Choroid plexus epithelial cell (primary cell): ENCODE data around the gene SLC39A6.
"Not testable (repeated sequence)": the region's sequence is repeated elsewhere in the genome, so short reads cannot be mapped to it uniquely, and the experiment has no call there.

ENCODE experiments used
- DNase-seq: peaks from one replicate; pipeline ENCODE4 v3.0.0-alpha.2; 2010; ENCODE audit warnings: low read depth
- H3K4me3 ChIP-seq: 2 replicates; pipeline ENCODE4 v1.5.1; 2011; ENCODE audit warnings: low read depth, mild to moderate bottlenecking, control low read depth, low read length, moderate library complexity
- TF ChIP-seq, protein P1 (sequence below): conservative IDR thresholded peaks from 2 replicates; pipeline ENCODE4 v1.5.1; 2011; ENCODE audit warnings: low read depth, mild to moderate bottlenecking, control low read depth, inconsistent platforms, low read length, moderate library complexity

SLC39A6 gene

DNA sequence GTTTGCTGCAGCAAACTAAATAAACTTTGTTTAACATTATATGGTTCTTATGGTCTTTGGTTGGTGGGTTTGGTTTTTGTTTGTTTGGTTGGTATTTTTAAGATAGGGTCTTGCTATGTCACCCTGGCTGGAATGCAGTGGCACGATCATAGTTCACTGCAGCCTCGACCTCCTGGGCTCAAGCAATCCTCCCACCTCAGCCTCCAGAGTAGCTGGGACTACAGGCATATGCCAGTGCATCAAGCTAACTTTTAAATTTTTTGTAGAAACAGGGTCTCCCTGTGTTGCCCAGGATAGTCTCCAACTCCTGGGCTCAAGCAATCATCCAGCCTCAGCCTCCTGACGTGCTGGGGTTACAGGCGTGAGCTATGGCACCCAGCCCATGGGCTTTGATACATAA, 54.7 kb downstream of the SLC39A6 start:
- TF ChIP-seq, protein P1, sequence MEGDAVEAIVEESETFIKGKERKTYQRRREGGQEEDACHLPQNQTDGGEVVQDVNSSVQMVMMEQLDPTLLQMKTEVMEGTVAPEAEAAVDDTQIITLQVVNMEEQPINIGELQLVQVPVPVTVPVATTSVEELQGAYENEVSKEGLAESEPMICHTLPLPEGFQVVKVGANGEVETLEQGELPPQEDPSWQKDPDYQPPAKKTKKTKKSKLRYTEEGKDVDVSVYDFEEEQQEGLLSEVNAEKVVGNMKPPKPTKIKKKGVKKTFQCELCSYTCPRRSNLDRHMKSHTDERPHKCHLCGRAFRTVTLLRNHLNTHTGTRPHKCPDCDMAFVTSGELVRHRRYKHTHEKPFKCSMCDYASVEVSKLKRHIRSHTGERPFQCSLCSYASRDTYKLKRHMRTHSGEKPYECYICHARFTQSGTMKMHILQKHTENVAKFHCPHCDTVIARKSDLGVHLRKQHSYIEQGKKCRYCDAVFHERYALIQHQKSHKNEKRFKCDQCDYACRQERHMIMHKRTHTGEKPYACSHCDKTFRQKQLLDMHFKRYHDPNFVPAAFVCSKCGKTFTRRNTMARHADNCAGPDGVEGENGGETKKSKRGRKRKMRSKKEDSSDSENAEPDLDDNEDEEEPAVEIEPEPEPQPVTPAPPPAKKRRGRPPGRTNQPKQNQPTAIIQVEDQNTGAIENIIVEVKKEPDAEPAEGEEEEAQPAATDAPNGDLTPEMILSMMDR: no peak
- no peak overlapping the region for H3K4me3 ChIP-seq
- DNase-seq: no peak

DNA sequence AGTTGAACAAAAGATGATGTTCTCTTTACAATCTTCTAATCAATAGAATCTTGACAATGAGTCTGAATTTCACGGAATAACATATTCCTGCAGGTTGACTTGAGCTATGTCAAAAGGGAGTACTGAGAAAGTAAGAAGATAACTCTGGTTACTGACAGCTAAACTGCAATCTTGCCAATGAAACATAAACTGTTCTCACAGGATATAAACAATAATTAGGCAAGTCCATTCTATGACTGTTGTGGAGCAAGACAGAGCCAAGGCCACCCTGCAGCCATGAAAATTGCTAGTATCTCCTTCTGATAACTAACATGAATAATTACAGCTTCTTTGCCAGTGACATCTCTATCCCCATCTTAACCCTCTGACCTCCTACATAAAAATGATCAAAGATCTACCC, 55.5 kb downstream of the SLC39A6 start:
- H3K4me3 ChIP-seq: no peak overlapping the region
- TF ChIP-seq, protein P1: no peak
- no peak for DNase-seq

DNA sequence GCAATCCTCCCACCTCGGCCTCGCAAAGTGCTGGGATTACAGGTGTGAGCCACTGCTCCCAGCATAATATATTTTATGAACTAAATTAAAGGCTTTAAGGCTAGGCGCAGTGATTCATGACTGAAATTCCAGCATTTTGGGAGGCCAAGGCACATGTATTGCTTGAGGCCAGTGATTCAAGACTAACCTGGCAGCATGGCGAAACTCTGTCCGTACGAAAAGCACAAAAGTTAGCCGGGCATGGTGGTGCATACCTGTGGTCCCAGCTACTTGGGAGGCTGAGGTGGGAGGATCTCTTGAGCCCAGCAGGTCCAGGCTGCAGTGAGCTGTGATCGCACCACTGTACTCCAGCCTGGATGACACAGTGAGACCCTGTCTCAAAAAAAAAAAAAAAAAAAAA, 56.7 kb downstream of the SLC39A6 start:
- not testable (repeated sequence) for H3K4me3 ChIP-seq, DNase-seq

DNA sequence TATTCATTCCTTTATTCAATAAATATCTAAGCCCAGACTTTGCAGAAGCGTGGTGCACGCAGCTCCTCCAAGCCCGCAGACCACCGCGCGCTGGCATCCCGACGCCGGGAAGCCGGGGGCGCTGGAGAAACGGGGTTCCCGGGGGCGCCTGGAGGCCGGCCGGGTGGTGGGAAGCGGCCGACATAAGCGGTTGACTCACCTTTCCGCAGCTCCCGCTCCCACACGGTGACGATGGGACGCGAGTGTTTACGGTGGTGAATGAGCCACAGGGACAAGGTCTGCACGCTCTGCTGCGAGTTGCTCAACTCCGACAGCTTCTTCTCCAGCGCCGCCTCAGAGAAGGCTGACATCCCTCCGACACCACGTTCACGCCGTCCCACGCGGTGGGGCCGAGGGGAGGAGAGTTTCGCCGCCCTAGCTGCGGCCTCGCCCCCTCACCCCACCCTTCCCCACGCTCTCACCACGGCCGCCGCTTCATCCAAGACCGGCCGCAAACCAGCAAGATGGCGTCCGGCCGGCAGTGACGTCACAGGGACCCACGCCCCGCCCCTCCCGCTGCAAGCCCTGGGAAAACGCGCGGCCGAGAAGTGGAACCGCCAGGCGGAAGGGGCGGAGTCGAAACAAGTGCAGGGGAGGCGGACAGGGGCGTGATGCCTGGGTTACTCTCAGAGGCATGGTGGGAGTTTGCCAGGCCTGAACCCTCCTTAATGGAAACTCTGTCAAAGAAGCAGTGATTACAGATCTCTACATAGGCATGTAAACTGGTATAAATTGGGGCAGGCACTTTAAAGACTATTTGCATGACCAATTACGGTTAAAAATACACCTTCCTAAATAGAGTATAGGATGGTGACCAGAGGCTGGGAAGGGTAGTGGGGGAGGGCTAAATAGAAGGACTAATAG, 61.8 kb downstream of the SLC39A6 start, which contains the start of gene RPRD1A:
Gene RPRD1A (minus strand): TSS at position 505 of the 903 bp plus-strand sequence. CDS start 155 bp downstream, at position 350.
- peak; percentile 94 for DNase-seq
- peak within 1 kb of the TSS; percentile 96 for H3K4me3 ChIP-seq
- TF ChIP-seq, protein P1: peak; percentile 1

DNA sequence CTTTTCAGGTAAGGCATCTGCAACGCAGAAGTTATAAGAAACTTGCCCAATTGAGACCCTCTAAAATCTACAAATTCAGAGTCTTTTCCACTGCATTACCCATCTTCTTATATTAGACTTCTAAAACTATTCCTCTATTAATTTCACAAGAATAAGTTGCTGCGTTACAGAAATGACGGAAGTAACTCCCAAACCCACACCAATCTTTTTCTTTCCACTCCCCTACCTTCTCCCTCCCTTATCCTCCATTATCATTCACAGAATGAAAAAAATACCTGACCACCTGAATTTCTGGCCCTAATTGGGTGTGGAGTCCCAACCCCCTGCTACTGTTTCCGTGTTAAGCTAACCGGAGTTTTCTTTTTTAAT, 62.5 kb downstream of the SLC39A6 start:
- peak overlapping the region; percentile 96 for H3K4me3 ChIP-seq
- DNase-seq: peak; percentile 12
- TF ChIP-seq, protein P1: no peak

DNA sequence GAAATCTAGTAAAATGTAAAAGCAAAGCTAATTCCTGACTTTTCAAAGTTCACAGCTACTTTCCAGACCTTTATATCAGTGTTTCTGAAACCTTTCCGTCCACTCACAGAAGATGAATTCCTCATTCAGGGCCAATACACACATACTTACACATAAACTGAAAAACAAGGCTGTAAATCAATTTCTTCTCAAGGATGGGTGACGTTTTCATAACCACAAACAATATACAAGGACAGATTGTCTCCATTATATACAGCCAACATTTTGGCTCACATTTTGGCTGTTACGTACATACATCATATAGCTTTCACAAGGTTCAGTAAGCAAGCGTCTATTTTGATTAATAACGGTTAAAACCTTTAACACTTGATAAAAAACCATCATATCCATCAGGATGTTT, 63.1 kb downstream of the SLC39A6 start:
- H3K4me3 ChIP-seq: peak overlapping the region; percentile 96
- TF ChIP-seq, protein P1: no peak
- peak; percentile 24 for DNase-seq

DNA sequence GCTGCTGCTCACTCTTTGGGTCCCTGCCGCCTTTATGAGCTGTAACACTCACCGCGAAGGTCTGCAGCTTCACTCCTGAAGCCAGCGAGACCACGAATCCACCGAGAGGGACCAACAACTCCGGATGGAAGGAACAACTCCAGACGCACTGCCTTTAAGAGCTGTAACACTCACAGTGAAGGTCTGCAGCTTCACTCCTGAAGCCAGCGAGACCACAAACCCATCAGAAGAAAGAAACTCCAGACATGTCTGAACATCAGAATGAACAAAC, 64.4 kb downstream of the SLC39A6 start:
- not testable (repeated sequence) for H3K4me3 ChIP-seq, DNase-seq

DNA sequence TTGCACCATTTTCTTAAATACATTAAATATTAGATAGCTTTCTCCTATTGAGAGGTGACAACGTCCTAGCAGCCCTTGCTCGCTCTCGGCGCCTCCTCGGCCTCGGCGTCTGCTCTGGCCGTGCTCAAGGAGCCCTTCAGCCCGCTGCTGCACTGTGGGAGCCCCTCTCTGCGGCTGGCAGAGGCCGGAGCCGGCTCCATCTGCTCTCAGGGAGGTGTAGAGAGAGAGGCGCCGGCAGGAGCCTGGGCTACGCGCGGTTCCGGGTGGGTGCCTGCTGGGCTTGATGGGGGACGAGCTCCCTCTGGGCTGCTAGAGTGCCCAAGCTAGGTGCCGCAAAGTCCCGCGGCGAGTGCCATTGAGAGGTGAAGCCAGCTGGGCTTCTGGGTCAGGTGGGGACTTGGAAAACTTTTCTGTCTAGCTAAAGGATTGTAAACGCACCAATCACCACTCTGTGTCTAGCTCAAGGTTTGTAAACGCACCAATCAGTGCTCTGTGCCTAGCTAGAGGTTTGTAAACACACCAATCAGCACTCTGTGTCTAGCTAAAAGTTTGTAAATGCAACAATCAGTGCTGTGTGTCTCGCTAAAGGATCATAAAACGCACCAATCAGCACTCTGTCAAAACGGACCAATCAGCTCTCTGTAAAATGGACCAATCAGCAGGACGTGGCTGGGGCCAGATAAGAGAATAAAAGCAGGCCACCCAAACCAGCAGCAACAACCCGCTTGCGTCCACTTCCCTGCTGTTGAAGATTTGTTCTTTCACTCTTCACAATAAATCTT, 64.9 kb downstream of the SLC39A6 start:
- no peak for DNase-seq
- no peak overlapping the region for H3K4me3 ChIP-seq
- TF ChIP-seq, protein P1: no peak
